NB4 (cell line): ENCODE measurements around the gene EPHB1.
"Not testable (repeated sequence)": the region's sequence is repeated elsewhere in the genome, so short reads cannot be mapped to it uniquely, and the experiment has no call there.

ENCODE experiments used
- DNase-seq: peaks from one replicate; pipeline ENCODE4 v3.0.0; 2010; ENCODE audit warnings: low read depth
- H3K4me3 ChIP-seq: one replicate; pipeline ENCODE4 v1.5.1; 2011; ENCODE audit warnings: mild to moderate bottlenecking, low read depth, low read length, moderate library complexity
- CTCF ChIP-seq: IDR thresholded peaks from one replicate; pipeline ENCODE4 v1.5.1; 2012; ENCODE audit warnings: low read depth, low read length
- MAX ChIP-seq: IDR thresholded peaks from 2 replicates; pipeline ENCODE4 v1.6.1; 2011; ENCODE audit warnings: low read depth, low read length
- MYC ChIP-seq: IDR thresholded peaks from 2 replicates; pipeline ENCODE4 v1.6.1; 2011; ENCODE audit warnings: low read depth, low read length
- POLR2A ChIP-seq: IDR thresholded peaks from 2 replicates; pipeline ENCODE4 v1.6.1; 2011; ENCODE audit warnings: mild to moderate bottlenecking; ENCODE audit not compliant: insufficient read length; ENCODE audit errors: extremely low read depth

EPHB1 gene

GRCh38 chr3:135229018-135229495, 434.0 kb downstream of the EPHB1 start:
- TF ChIP-seq POLR2A: no peak
- TF ChIP-seq MYC: no peak
- TF ChIP-seq CTCF: no peak
- peak; percentile 39 for DNase-seq
- H3K4me3 ChIP-seq: no peak overlapping the region

GRCh38 chr3:135231737-135232136, 436.7 kb downstream of the EPHB1 start:
- TF ChIP-seq MYC: no peak
- no peak for TF ChIP-seq POLR2A
- TF ChIP-seq CTCF: no peak
- TF ChIP-seq MAX: no peak
- H3K4me3 ChIP-seq: no peak overlapping the region
- DNase-seq: no peak

- DNase-seq: no peak
- no peak overlapping the region for H3K4me3 ChIP-seq
- TF ChIP-seq MAX (no peak), POLR2A (no peak), MYC (no peak), CTCF (no peak)
Observed at GRCh38 chr3:135232226-135232625, 437.2 kb downstream of the EPHB1 start.

GRCh38 chr3:135233476-135233875, 438.4 kb downstream of the EPHB1 start:
- not testable (repeated sequence) for DNase-seq, H3K4me3 ChIP-seq

GRCh38 chr3:135235541-135235940, 440.5 kb downstream of the EPHB1 start:
- TF ChIP-seq CTCF: no peak
- TF ChIP-seq MYC: no peak
- no peak for TF ChIP-seq POLR2A
- TF ChIP-seq MAX: no peak
- no peak overlapping the region for H3K4me3 ChIP-seq
- no peak for DNase-seq

GRCh38 chr3:135237371-135238143, 442.5 kb downstream of the EPHB1 start:
- TF ChIP-seq POLR2A (no peak), CTCF (peak; percentile 22)
- no peak overlapping the region for H3K4me3 ChIP-seq
- peak; percentile 26 for DNase-seq
